ENCODE data around the gene RAB3B.
"Not testable (repeated sequence)": the region's sequence is repeated elsewhere in the genome, so short reads cannot be mapped to it uniquely, and the experiment has no call there.

The RAB3B gene

GRCh38 chr1:51908499-51908898 is 82.0 kb downstream of the RAB3B start:
- H3K27ac ChIP-seq (ENCODE audit: low read length) = no peak overlapping the region
- peaks cover 18% of the 10 kb centered on the region for H3K4me1 ChIP-seq (ENCODE audit: insufficient read depth, low read length)
- no peak overlapping the region for H3K4me3 ChIP-seq (ENCODE audit: low read length)
- H3K27me3 ChIP-seq (ENCODE audit: insufficient read depth, low read length) = no peaks in the 10 kb centered on the region
- no peak overlapping the region for H3K9ac ChIP-seq (ENCODE audit: low read depth, low read length)
- H3K36me3 ChIP-seq (ENCODE audit: insufficient read depth, low read depth, low read length) = no peaks in the 10 kb centered on the region
- no peaks in the 10 kb centered on the region for H3K9me3 ChIP-seq (ENCODE audit: insufficient read depth, low read depth, low read length)

GRCh38 chr1:51907079-51907702 is 83.3 kb downstream of the RAB3B start:
- H3K4me1 ChIP-seq (ENCODE audit: insufficient read depth, low read length) = peaks cover 18% of the 10 kb centered on the region
- no peak overlapping the region for H3K4me3 ChIP-seq (ENCODE audit: low read length)
- no peaks in the 10 kb centered on the region for H3K27me3 ChIP-seq (ENCODE audit: insufficient read depth, low read length)
- no peak overlapping the region for H3K9ac ChIP-seq (ENCODE audit: low read depth, low read length)
- H3K27ac ChIP-seq (ENCODE audit: low read length) = no peak overlapping the region
- no peaks in the 10 kb centered on the region for H3K36me3 ChIP-seq (ENCODE audit: insufficient read depth, low read depth, low read length)
- no peaks in the 10 kb centered on the region for H3K9me3 ChIP-seq (ENCODE audit: insufficient read depth, low read depth, low read length)

GRCh38 chr1:51906306-51907078 is 84.0 kb downstream of the RAB3B start:
- H3K9ac ChIP-seq (ENCODE audit: low read depth, low read length) = no peak overlapping the region
- H3K36me3 ChIP-seq (ENCODE audit: insufficient read depth, low read depth, low read length) = no peaks in the 10 kb centered on the region
- H3K9me3 ChIP-seq (ENCODE audit: insufficient read depth, low read depth, low read length) = no peaks in the 10 kb centered on the region
- H3K27ac ChIP-seq (ENCODE audit: low read length) = no peak overlapping the region
- no peaks in the 10 kb centered on the region for H3K27me3 ChIP-seq (ENCODE audit: insufficient read depth, low read length)
- no peak overlapping the region for H3K4me3 ChIP-seq (ENCODE audit: low read length)
- H3K4me1 ChIP-seq (ENCODE audit: insufficient read depth, low read length) = peaks cover 18% of the 10 kb centered on the region

- Histone ChIP-seq H3K4me3 (ENCODE audit: low read length) (no peak overlapping the region), H3K36me3 (ENCODE audit: insufficient read depth, low read depth, low read length) (no peaks in the 10 kb centered on the region), H3K4me1 (ENCODE audit: insufficient read depth, low read length) (no peaks in the 10 kb centered on the region; the same call in 1 of the 2 replicates), H3K9ac (ENCODE audit: low read depth, low read length) (no peak overlapping the region), H3K27ac (ENCODE audit: low read length) (no peak overlapping the region), H3K9me3 (ENCODE audit: insufficient read depth, low read depth, low read length) (no peaks in the 10 kb centered on the region), H3K27me3 (ENCODE audit: insufficient read depth, low read length) (no peaks in the 10 kb centered on the region)
Observed at GRCh38 chr1:51902456-51902855, 88.0 kb downstream of the RAB3B start.

- Histone ChIP-seq H3K9me3 (ENCODE audit: insufficient read depth, low read depth, low read length) (no peaks in the 10 kb centered on the region), H3K4me3 (ENCODE audit: low read length) (no peak overlapping the region), H3K9ac (ENCODE audit: low read depth, low read length) (no peak overlapping the region), H3K27ac (ENCODE audit: low read length) (no peak overlapping the region), H3K27me3 (ENCODE audit: insufficient read depth, low read length) (no peaks in the 10 kb centered on the region), H3K36me3 (ENCODE audit: insufficient read depth, low read depth, low read length) (no peaks in the 10 kb centered on the region), H3K4me1 (ENCODE audit: insufficient read depth, low read length) (no peaks in the 10 kb centered on the region; the same call in 1 of the 2 replicates)
Observed at GRCh38 chr1:51901151-51901550, 89.3 kb downstream of the RAB3B start.

- Histone ChIP-seq H3K27ac (ENCODE audit: low read length) (no peak overlapping the region), H3K9ac (ENCODE audit: low read depth, low read length) (no peak overlapping the region), H3K27me3 (ENCODE audit: insufficient read depth, low read length) (no peaks in the 10 kb centered on the region), H3K9me3 (ENCODE audit: insufficient read depth, low read depth, low read length) (no peaks in the 10 kb centered on the region), H3K4me3 (ENCODE audit: low read length) (no peak overlapping the region), H3K36me3 (ENCODE audit: insufficient read depth, low read depth, low read length) (no peaks in the 10 kb centered on the region), H3K4me1 (ENCODE audit: insufficient read depth, low read length) (no peaks in the 10 kb centered on the region)
Observed at GRCh38 chr1:51899022-51899421, 91.5 kb downstream of the RAB3B start.

GRCh38 chr1:51898090-51898734 is 92.3 kb downstream of the RAB3B start:
- no peak overlapping the region for H3K9ac ChIP-seq (ENCODE audit: low read depth, low read length)
- H3K4me1 ChIP-seq (ENCODE audit: insufficient read depth, low read length) = no peaks in the 10 kb centered on the region
- no peaks in the 10 kb centered on the region for H3K9me3 ChIP-seq (ENCODE audit: insufficient read depth, low read depth, low read length)
- H3K36me3 ChIP-seq (ENCODE audit: insufficient read depth, low read depth, low read length) = no peaks in the 10 kb centered on the region
- H3K4me3 ChIP-seq (ENCODE audit: low read length) = no peak overlapping the region
- no peak overlapping the region for H3K27ac ChIP-seq (ENCODE audit: low read length)
- no peaks in the 10 kb centered on the region for H3K27me3 ChIP-seq (ENCODE audit: insufficient read depth, low read length)

GRCh38 chr1:51897699-51898031 is 92.8 kb downstream of the RAB3B start:
- Histone ChIP-seq H3K4me1 (ENCODE audit: insufficient read depth, low read length) (no peaks in the 10 kb centered on the region), H3K9ac (ENCODE audit: low read depth, low read length) (no peak overlapping the region), H3K27me3 (ENCODE audit: insufficient read depth, low read length) (no peaks in the 10 kb centered on the region), H3K36me3 (ENCODE audit: insufficient read depth, low read depth, low read length) (no peaks in the 10 kb centered on the region), H3K4me3 (ENCODE audit: low read length) (no peak overlapping the region), H3K9me3 (ENCODE audit: insufficient read depth, low read depth, low read length) (no peaks in the 10 kb centered on the region), H3K27ac (ENCODE audit: low read length) (no peak overlapping the region)

GRCh38 chr1:51894748-51895147 is 95.8 kb downstream of the RAB3B start:
- not testable (repeated sequence) for H3K36me3 ChIP-seq (ENCODE audit: insufficient read depth, low read depth, low read length); H3K27me3 ChIP-seq (ENCODE audit: insufficient read depth, low read length); H3K27ac ChIP-seq (ENCODE audit: low read length); H3K9me3 ChIP-seq (ENCODE audit: insufficient read depth, low read depth, low read length); H3K9ac ChIP-seq (ENCODE audit: low read depth, low read length); H3K4me1 ChIP-seq (ENCODE audit: insufficient read depth, low read length); H3K4me3 ChIP-seq (ENCODE audit: low read length)

- H3K27ac ChIP-seq (ENCODE audit: low read length) = peak within 1 kb of the TSS; percentile 99
- no peaks in the 10 kb centered on the region for H3K9me3 ChIP-seq (ENCODE audit: insufficient read depth, low read depth, low read length)
- no peaks in the 10 kb centered on the region for H3K36me3 ChIP-seq (ENCODE audit: insufficient read depth, low read depth, low read length)
- H3K27me3 ChIP-seq (ENCODE audit: insufficient read depth, low read length) = peaks cover 13% of the 10 kb centered on the region
- H3K4me1 ChIP-seq (ENCODE audit: insufficient read depth, low read length) = peaks cover 3% of the 10 kb centered on the region; the same call in 1 of the 2 replicates
- H3K4me3 ChIP-seq (ENCODE audit: low read length) = peak within 1 kb of the TSS; percentile 99
- peak within 1 kb of the TSS; percentile 98 for H3K9ac ChIP-seq (ENCODE audit: low read depth, low read length)
Observed at GRCh38 chr1:51878616-51879336, 111.7 kb downstream of the RAB3B start, which contains the start of gene NRDC. NRDC (minus strand) TSS chr1:51878727; CDS start chr1:51878615, 112 bp downstream.

- peak overlapping the region; percentile 98 for H3K9ac ChIP-seq (ENCODE audit: low read depth, low read length)
Observed at GRCh38 chr1:51878308-51878615, 112.2 kb downstream of the RAB3B start.

More at GRCh38 chr1:51878308-51878615, 112.2 kb downstream of the RAB3B start:
- Histone ChIP-seq H3K4me1 (ENCODE audit: insufficient read depth, low read length) (peaks cover 3% of the 10 kb centered on the region; the same call in 1 of the 2 replicates), H3K36me3 (ENCODE audit: insufficient read depth, low read depth, low read length) (no peaks in the 10 kb centered on the region), H3K27me3 (ENCODE audit: insufficient read depth, low read length) (peaks cover 10% of the 10 kb centered on the region), H3K4me3 (ENCODE audit: low read length) (peak overlapping the region; percentile 99), H3K27ac (ENCODE audit: low read length) (peak overlapping the region; percentile 97), H3K9me3 (ENCODE audit: insufficient read depth, low read depth, low read length) (no peaks in the 10 kb centered on the region)
